CD4-positive, alpha-beta T cell treated with Interleukin-17A for 4 hours (primary cell): ENCODE results near the gene TMEM221.

Source experiments
- DNase-seq: peaks from one replicate; pipeline ENCODE4 v3.0.0-alpha.2; 2020; ENCODE audit warnings: mixed read lengths

Gene TMEM221

GRCh38 chr19:17471410-17472125 lies 23.1 kb upstream of the TMEM221 start:
- DNase-seq = no peak

- DNase-seq = peak; percentile 97
These were observed 21.8 kb upstream of the TMEM221 start, which contains the start of gene SLC27A1 for GRCh38 chr19:17470068-17470841. SLC27A1 (plus strand) TSS chr19:17470524; CDS start chr19:17470541, 17 bp downstream.

GRCh38 chr19:17469481-17470067 lies 21.1 kb upstream of the TMEM221 start:
- peak; percentile 99 for DNase-seq

GRCh38 chr19:17469092-17469480 lies 20.6 kb upstream of the TMEM221 start:
- DNase-seq = no peak

GRCh38 chr19:17468302-17469091 lies 20.0 kb upstream of the TMEM221 start:
- DNase-seq = peak; percentile 15

GRCh38 chr19:17467471-17468301 lies 19.2 kb upstream of the TMEM221 start:
- no peak for DNase-seq

- no peak for DNase-seq
These were observed 18.0 kb upstream of the TMEM221 start for GRCh38 chr19:17466487-17466850.

- no peak for DNase-seq
These were observed 12.1 kb upstream of the TMEM221 start, which contains the start of gene NXNL1 for GRCh38 chr19:17460372-17461230. NXNL1 (minus strand) TSS chr19:17460926; CDS start chr19:17460869, 57 bp downstream.

GRCh38 chr19:17458970-17459369 lies 10.5 kb upstream of the TMEM221 start:
- no peak for DNase-seq

GRCh38 chr19:17457616-17458015 lies 9.1 kb upstream of the TMEM221 start:
- DNase-seq = no peak

- no peak for DNase-seq
These were observed 7.7 kb upstream of the TMEM221 start for GRCh38 chr19:17456127-17456526.

GRCh38 chr19:17455308-17456123 lies 7.0 kb upstream of the TMEM221 start:
- DNase-seq = no peak

- no peak for DNase-seq
These were observed 6.2 kb upstream of the TMEM221 start for GRCh38 chr19:17454576-17455071.

- no peak for DNase-seq
These were observed 3.4 kb upstream of the TMEM221 start for GRCh38 chr19:17451820-17452219.

GRCh38 chr19:17450264-17451075 lies 2.0 kb upstream of the TMEM221 start:
- DNase-seq = peak; percentile 46

- DNase-seq = no peak
These were observed 751 bp downstream of the TMEM221 start for GRCh38 chr19:17447704-17448130.

- DNase-seq = no peak
These were observed 2.8 kb downstream of the TMEM221 start for GRCh38 chr19:17445526-17446165.
